K562 (cell line): ENCODE measurements around the gene ARL5C. TPM values are rescaled to one million over a fixed set of nuclear protein-coding genes. Genes with fewer than 3 reads are reported as not detected.

ENCODE experiments used
- ATAC-seq: fragments of 200-7000 bp; cut with Tn5 transposase; 3 replicates; pipeline ENCODE4 v1.9.1; 2020; ENCODE audit warnings: moderate library complexity
- BruUV-seq: library from RNA; stranded (reverse); fragments of 400-500 nt; replicated peaks from 2 replicates; lab custom pipeline; 2021; lab: Mats Ljungman, UMichigan
- CTCF ChIA-PET: fragments of 300-600 bp; formaldehyde crosslinking; extraction: SDS; loops from one replicate; lab custom pipeline; 2021; ENCODE audit warnings: low intra/inter-chr PET ratio; lab: Yijun Ruan, JAX
- POLR2A ChIA-PET: fragments of 300-600, 350-650 bp; sonication (Branson Sonifier 250); formaldehyde crosslinking; extraction: SDS; loops from one replicate; lab custom pipeline; 2021; ENCODE audit warnings: antibody characterized with exemption, inconsistent platforms; lab: Yijun Ruan, JAX
- DNase-seq, 4 experiments: peaks; one replicate each; pipeline versions ENCODE4 v3.0.0 to v3.0.0-alpha.2; 2011 to 2018; ENCODE audit warnings: low spot score in 3 of 4, mixed read lengths in 3 of 4; ENCODE audit errors: extremely low read depth in 1 of 4
- FAIRE-seq: peaks from 2 replicates; lab custom pipeline; 2011; peaks lifted over from hg19 to GRCh38; lab: Jason Lieb, UNC
- H2AFZ ChIP-seq: 2 replicates; pipeline ENCODE4 v1.6.0; 2011; ENCODE audit warnings: low read depth, low read length, control low read depth, inconsistent platforms
- H3K27ac ChIP-seq: fragments of 200-600 bp; 3 replicates; pipeline ENCODE4 v1.8.0; 2011; ENCODE audit warnings: low read depth, mild to moderate bottlenecking, control low read depth, inconsistent platforms, low read length, moderate library complexity, mixed read lengths; ENCODE audit errors: extremely low read depth
- H3K27me3 ChIP-seq, 2 experiments: fragments of 300-600 bp in 1 of 2; 2 replicates in 1 of 2; 3 replicates in 1 of 2; pipeline versions ENCODE4 v1.6.0 to v1.8.0; 2011; ENCODE audit warnings: inconsistent platforms in 2 of 2, low read length in 2 of 2, mild to moderate bottlenecking in 1 of 2, mixed read lengths in 1 of 2, moderate library complexity in 1 of 2; ENCODE audit not compliant: control insufficient read depth in 2 of 2, insufficient read depth in 2 of 2
- H3K36me3 ChIP-seq: fragments of 300-600 bp; 3 replicates; pipeline ENCODE4 v1.8.0; 2011; ENCODE audit warnings: mild to moderate bottlenecking, low read length, inconsistent platforms; ENCODE audit not compliant: control insufficient read depth, insufficient read depth
- H3K4me1 ChIP-seq, 2 experiments: fragments of 200-600 bp in 1 of 2; replicated peaks in 1 of 2; 2 replicates in 1 of 2; 3 replicates in 1 of 2; pipeline versions ENCODE4 v1.5.1 to v1.8.0; 2011; ENCODE audit warnings: inconsistent platforms in 2 of 2, low read length in 2 of 2, mild to moderate bottlenecking in 1 of 2, mixed read lengths in 1 of 2, moderate library complexity in 1 of 2; ENCODE audit not compliant: control insufficient read depth in 2 of 2, insufficient read depth in 2 of 2
- H3K4me2 ChIP-seq: 2 replicates; pipeline ENCODE4 v1.6.1; 2011; ENCODE audit warnings: low read length, control low read depth, inconsistent platforms, mixed read lengths; ENCODE audit not compliant: insufficient read depth
- H3K4me3 ChIP-seq: fragments of 200-600 bp; sonication (generic), shearing (Covaris generic); 2 replicates; pipeline ENCODE4 v1.5.1; 2016; ENCODE audit warnings: control low read depth, inconsistent platforms
- H3K79me2 ChIP-seq: fragments of 200-600 bp; 3 replicates; pipeline ENCODE4 v1.8.0; 2011; ENCODE audit warnings: low read length, inconsistent platforms; ENCODE audit not compliant: control insufficient read depth, insufficient read depth
- H3K9ac ChIP-seq, 2 experiments: 2 replicates each; pipeline versions ENCODE4 v1.6.0 to v1.6.1; 2011; ENCODE audit warnings: low read depth in 2 of 2, low read length in 2 of 2, control low read depth in 1 of 2, inconsistent platforms in 1 of 2, mild to moderate bottlenecking in 1 of 2, mixed read lengths in 1 of 2; ENCODE audit not compliant: insufficient read depth in 1 of 2
- H3K9me1 ChIP-seq: one replicate; pipeline ENCODE4 v1.6.0; 2011; ENCODE audit warnings: inconsistent platforms, mild to moderate bottlenecking, low read length, moderate library complexity; ENCODE audit not compliant: control insufficient read depth, insufficient read depth
- H3K9me3 ChIP-seq: replicated peaks from 2 replicates; pipeline ENCODE4 v1.5.1; 2011; ENCODE audit warnings: low read depth, low read length, inconsistent platforms; ENCODE audit not compliant: control insufficient read depth, insufficient read depth
- H4K20me1 ChIP-seq: replicated peaks from 2 replicates; pipeline ENCODE4 v1.6.1; 2011; ENCODE audit warnings: low read length, inconsistent platforms, mixed read lengths; ENCODE audit not compliant: control insufficient read depth, insufficient read depth
- CBX1 ChIP-seq: sonication (generic); IDR thresholded peaks from 2 replicates; pipeline ENCODE4 v1.6.1; 2016; ENCODE audit warnings: antibody characterized with exemption, low read depth, mild to moderate bottlenecking
- CREM ChIP-seq: IDR thresholded peaks from 2 replicates; pipeline ENCODE4 v1.6.1; 2014; ENCODE audit warnings: antibody characterized with exemption, low read depth
- ESRRA ChIP-seq: fragments of 450-650 bp; IDR thresholded peaks from 2 replicates; pipeline ENCODE4 v1.6.1; 2014; ENCODE audit warnings: low read depth, mild to moderate bottlenecking, moderate library complexity, borderline replicate concordance
- IFI16 ChIP-seq: fragments of 250-450 bp; sonication (Bioruptor Pico); IDR thresholded peaks from 2 replicates; pipeline ENCODE4 v2.1.2; 2022; ENCODE audit warnings: mild to moderate bottlenecking, inconsistent platforms
- RBM39 ChIP-seq: fragments of 200-400 bp; formaldehyde crosslinking; optimal IDR thresholded peaks from 2 replicates; pipeline ENCODE3; 2018; ENCODE audit warnings: low read depth, low read length
- SREBF1 ChIP-seq: fragments of 150-350 bp; IDR thresholded peaks from 2 replicates; pipeline ENCODE4 v1.6.1; 2014; ENCODE audit warnings: antibody characterized with exemption, low read depth, low read length, borderline replicate concordance
- SRSF9 ChIP-seq: fragments of 200-400 bp; formaldehyde crosslinking; IDR thresholded peaks from 2 replicates; pipeline ENCODE4 v1.6.1; 2017; ENCODE audit warnings: low read depth, low read length, borderline replicate concordance
- ZBTB7A ChIP-seq: IDR thresholded peaks from 2 replicates; pipeline ENCODE4 v1.6.1; 2011; ENCODE audit warnings: low read depth, mild to moderate bottlenecking, low read length, moderate library complexity, borderline replicate concordance; ENCODE audit not compliant: control insufficient read depth
- ZFP30 ChIP-seq: fragments of 250-450 bp; sonication (Bioruptor Pico); IDR thresholded peaks from 2 replicates; pipeline ENCODE4 v1.8.0; 2022; ENCODE audit warnings: moderate library complexity, mild to moderate bottlenecking, inconsistent platforms, borderline replicate concordance
- WGBS: fragments of 100-300 bp; shearing (Covaris generic); methylation state at CpG from one replicate; pipeline ENCODE4 v1.1.6; 2016; ENCODE audit warnings: low coverage, mixed read lengths; ENCODE audit not compliant: insufficient coverage; ENCODE audit errors: missing lambda C conversion rate; 5-methylcytosine and 5-hydroxymethylcytosine counted together
- in situ Hi-C: fragments of 300-500 bp; cut with MboI; formaldehyde crosslinking; loops from 4 replicates; pipeline ENCODE4 v1.15.0; 2018; ENCODE audit warnings: inconsistent platforms, mixed read lengths
- intact Hi-C: fragments of 100-400 bp; cut with micrococcal nuclease; formaldehyde crosslinking; loops from 2 replicates; pipeline ENCODE4 v1.14.2; 2022
- polyA plus RNA-seq, 8 experiments: library from polyadenylated mRNA; depleted of rRNA in 4 of 8; stranded (reverse) in 5 of 8; unstranded in 3 of 8; fragments of >200 nt; fragmentation: Nextera tagmentation in 2 of 8; fragmentation: Illumina TruSeq in 1 of 8; extraction: Ambion mirVana in 2 of 8; extraction: Trizol in 1 of 8; gene quantifications; 2 replicates each; pipeline versions ENCODE4 v1.2.1 to v1.2.3, GENCODE V29; 2011 to 2014; ENCODE audit warnings: inconsistent platforms in 1 of 8, missing spikeins in 1 of 8
- total RNA-seq, 7 experiments: library from RNA; depleted of rRNA in 6 of 7; stranded (reverse); fragments of >200 nt in 6 of 7; fragmentation: Illumina TruSeq in 2 of 7; extraction: Trizol in 2 of 7; gene quantifications; 2 replicates each; pipeline versions ENCODE4 v1.2.1 to v1.2.3, GENCODE V29; 2011 to 2021; ENCODE audit warnings: low replicate concordance in 1 of 7
- TF ChIP-seq, protein P1 (sequence below): sonication (generic); formaldehyde crosslinking; IDR thresholded peaks from 2 replicates; pipeline ENCODE4 v1.8.0; 2022; ENCODE audit warnings: missing genetic modification reagents, mild to moderate bottlenecking, borderline replicate concordance

Gene ARL5C
- total and polyA plus RNA-seq, 9 of the 15 experiments (the other 6 are each of a cell fraction or from before 2014, with no cell fraction given): not detected

DNA sequence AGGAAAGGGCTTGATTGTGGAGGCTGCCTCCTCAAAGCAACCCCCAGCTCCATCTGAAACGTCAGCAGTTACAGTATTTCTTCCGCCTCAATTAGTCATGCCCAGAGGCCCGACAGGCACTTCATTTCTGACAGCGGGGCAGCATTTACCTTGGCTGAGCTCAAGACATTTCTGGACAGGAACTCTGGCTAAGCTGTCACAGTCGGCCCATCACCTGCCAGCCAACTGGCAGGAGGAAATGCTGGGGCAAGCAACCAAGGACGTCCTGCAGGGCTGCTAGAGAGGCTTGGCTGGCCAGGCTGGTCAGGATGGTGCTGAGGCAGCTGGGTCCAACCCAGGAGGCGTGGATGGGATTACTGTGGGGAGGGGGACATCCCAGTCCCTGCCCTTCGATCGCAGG lies 42.3 kb downstream of the ARL5C start (continued):
- no peak for TF ChIP-seq CBX1

DNA sequence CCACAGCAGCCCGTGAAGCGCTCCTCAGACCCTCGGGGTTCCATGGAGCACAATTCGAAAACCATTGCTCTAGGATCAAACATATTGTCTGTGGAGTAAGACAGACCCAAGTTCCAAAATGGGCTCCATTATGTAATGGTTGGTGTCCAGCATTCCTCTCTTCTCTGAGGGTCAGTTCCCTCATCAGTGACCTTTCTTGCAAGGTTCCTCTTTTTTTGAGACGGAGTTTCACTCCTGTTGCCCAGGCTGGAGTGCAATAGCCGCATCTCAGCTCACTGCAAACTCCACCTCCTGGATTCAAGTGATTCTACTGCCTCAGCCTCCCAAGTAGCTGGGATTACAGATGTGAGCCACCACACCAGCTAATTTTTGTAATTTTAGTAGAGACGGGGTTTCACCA lies 43.0 kb downstream of the ARL5C start:
- ChIA-PET CTCF (no interaction called here), POLR2A (no interaction called here)
- ATAC-seq (no peak), FAIRE-seq (no peak), DNase-seq (no peak)
- TF ChIP-seq ZBTB7A (no peak), SRSF9 (no peak), SREBF1 (no peak), CREM (no peak), ZFP30 (no peak), RBM39 (no peak), IFI16 (CRISPR knock-in tag) (no peak), ESRRA (0 out of 2 replicates have a peak, but pooled peaks have one; percentile 10)
- TF ChIP-seq, protein P1, sequence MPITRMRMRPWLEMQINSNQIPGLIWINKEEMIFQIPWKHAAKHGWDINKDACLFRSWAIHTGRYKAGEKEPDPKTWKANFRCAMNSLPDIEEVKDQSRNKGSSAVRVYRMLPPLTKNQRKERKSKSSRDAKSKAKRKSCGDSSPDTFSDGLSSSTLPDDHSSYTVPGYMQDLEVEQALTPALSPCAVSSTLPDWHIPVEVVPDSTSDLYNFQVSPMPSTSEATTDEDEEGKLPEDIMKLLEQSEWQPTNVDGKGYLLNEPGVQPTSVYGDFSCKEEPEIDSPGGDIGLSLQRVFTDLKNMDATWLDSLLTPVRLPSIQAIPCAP: no peak
- WGBS: 7% methylated on average over 7 of the region's 7 CpGs
- intact Hi-C loops (no loop called here), in situ Hi-C loops (no loop called here)
- H2AFZ ChIP-seq: no peak overlapping the region
- no peaks in the 10 kb centered on the region for H3K79me2 ChIP-seq
- H3K9me3 ChIP-seq: no peaks in the 10 kb centered on the region
- H3K4me1 ChIP-seq: no peaks in the 10 kb centered on the region
- BruUV-seq: no TSS peak
- H3K27ac ChIP-seq: no peak overlapping the region
- no peaks in the 10 kb centered on the region for H3K9me1 ChIP-seq
- H4K20me1 ChIP-seq: no peaks in the 10 kb centered on the region; the same call in 1 of the 2 replicates
- peaks cover 29 to 44% of the 10 kb centered on the region in 2 experiments for H3K27me3 ChIP-seq
- H3K4me3 ChIP-seq: no peak overlapping the region
- no peaks in the 10 kb centered on the region for H3K36me3 ChIP-seq
- H3K9ac ChIP-seq: no peak overlapping the region
- H3K4me2 ChIP-seq: no peak overlapping the region
